Epithelial cell of alveolus of lung (primary cell): ENCODE results near the gene ZBED3. TPM values are rescaled to one million over a fixed set of nuclear protein-coding genes. Genes with fewer than 3 reads are reported as not detected.

Experiments
- total RNA-seq: library from RNA; depleted of rRNA; stranded (reverse); fragments of >200 nt; gene quantifications from 2 replicates; pipeline ENCODE4 v1.2.1, GENCODE V29; 2015

The ZBED3 gene
- 0.65 and 1.7 TPM in 2 replicates for total RNA-seq

GRCh38 chr5:77086689-77087483 lies at the start of gene ZBED3:
Gene ZBED3, minus strand, starts transcription at chr5:77087285. Its CDS starts 9,407 bp downstream, at chr5:77077878.

GRCh38 chr5:77030097-77031071 lies 56.7 kb downstream of the ZBED3 start, which contains the start of gene AGGF1:
Gene AGGF1, plus strand, starts transcription at chr5:77030404. Its CDS starts 363 bp downstream, at chr5:77030767.

Other genes starting within 250 kb of the ZBED3 start
- not detected in 2 replicates for gene S100Z, start 237.3 kb downstream of the ZBED3 start, total RNA-seq
- gene CRHBP, start 134.2 kb downstream of the ZBED3 start, total RNA-seq, result not detected in 2 replicates
- 21.7 and 22.4 TPM in 2 replicates for gene AGGF1, start 56.9 kb downstream of the ZBED3 start, total RNA-seq
- gene PDE8B, start 123.4 kb upstream of the ZBED3 start, total RNA-seq, result 0.13 and 1.2 TPM in 2 replicates